GM19452 (cell line): ENCODE measurements around the gene ABI2.
"Not testable (repeated sequence)": the region's sequence is repeated elsewhere in the genome, so short reads cannot be mapped to it uniquely, and the experiment has no call there.

Experiments
- ATAC-seq: cut with Tn5 transposase; IDR thresholded peaks from one replicate; pipeline ENCODE4 v1.9.1; 2021; ENCODE audit not compliant: unreplicated experiment

ABI2 gene

GRCh38 chr2:203427061-203427460 lies 98.9 kb downstream of the ABI2 start:
- ATAC-seq = no peak

- ATAC-seq = not testable (repeated sequence)
Measured at GRCh38 chr2:203429643-203430042, 101.4 kb downstream of the ABI2 start.

- no peak for ATAC-seq
Measured at GRCh38 chr2:203431391-203432185, 103.4 kb downstream of the ABI2 start.

GRCh38 chr2:203432811-203433210 lies 104.6 kb downstream of the ABI2 start:
- ATAC-seq = no peak

- no peak for ATAC-seq
Measured at GRCh38 chr2:203436496-203436895, 108.3 kb downstream of the ABI2 start.

GRCh38 chr2:203437511-203437910 lies 109.3 kb downstream of the ABI2 start:
- no peak for ATAC-seq

GRCh38 chr2:203438528-203438927 lies 110.3 kb downstream of the ABI2 start:
- no peak for ATAC-seq

GRCh38 chr2:203440671-203441070 lies 112.5 kb downstream of the ABI2 start:
- no peak for ATAC-seq

- ATAC-seq = no peak
Measured at GRCh38 chr2:203441463-203441862, 113.3 kb downstream of the ABI2 start.

GRCh38 chr2:203442463-203442862 lies 114.3 kb downstream of the ABI2 start:
- ATAC-seq = no peak

- ATAC-seq = no peak
Measured at GRCh38 chr2:203444738-203445137, 116.5 kb downstream of the ABI2 start.

GRCh38 chr2:203446071-203446481 lies 117.9 kb downstream of the ABI2 start:
- ATAC-seq = no peak

GRCh38 chr2:203446780-203447179 lies 118.6 kb downstream of the ABI2 start:
- no peak for ATAC-seq

- no peak for ATAC-seq
Measured at GRCh38 chr2:203450561-203450960, 122.4 kb downstream of the ABI2 start.

- no peak for ATAC-seq
Measured at GRCh38 chr2:203451011-203451410, 122.8 kb downstream of the ABI2 start.

- no peak for ATAC-seq
Measured at GRCh38 chr2:203451689-203452088, 123.5 kb downstream of the ABI2 start.

GRCh38 chr2:203453858-203454451 lies 125.8 kb downstream of the ABI2 start:
- ATAC-seq = no peak

- no peak for ATAC-seq
Measured at GRCh38 chr2:203455209-203455608, 127.0 kb downstream of the ABI2 start.

GRCh38 chr2:203461746-203462145 lies 133.6 kb downstream of the ABI2 start:
- no peak for ATAC-seq

GRCh38 chr2:203462308-203462707 lies 134.1 kb downstream of the ABI2 start:
- no peak for ATAC-seq

GRCh38 chr2:203463266-203463678 lies 135.1 kb downstream of the ABI2 start:
- no peak for ATAC-seq

- no peak for ATAC-seq
Measured at GRCh38 chr2:203469546-203469945, 141.4 kb downstream of the ABI2 start.

GRCh38 chr2:203470371-203470770 lies 142.2 kb downstream of the ABI2 start:
- ATAC-seq = no peak
